COLO668 (cell line): ENCODE results near the gene PNPLA6.
A peak's percentile ranks its signal among the peaks of the same experiment; 100 is the strongest.
"Not testable (repeated sequence)": the region's sequence is repeated elsewhere in the genome, so short reads cannot be mapped to it uniquely, and the experiment has no call there.

ENCODE experiments used
- DNase-seq: peaks from one replicate; lab custom pipeline; 2025; ENCODE audit not compliant: unreplicated experiment; lab: John Stamatoyannopoulos, UW

Gene PNPLA6

DNA sequence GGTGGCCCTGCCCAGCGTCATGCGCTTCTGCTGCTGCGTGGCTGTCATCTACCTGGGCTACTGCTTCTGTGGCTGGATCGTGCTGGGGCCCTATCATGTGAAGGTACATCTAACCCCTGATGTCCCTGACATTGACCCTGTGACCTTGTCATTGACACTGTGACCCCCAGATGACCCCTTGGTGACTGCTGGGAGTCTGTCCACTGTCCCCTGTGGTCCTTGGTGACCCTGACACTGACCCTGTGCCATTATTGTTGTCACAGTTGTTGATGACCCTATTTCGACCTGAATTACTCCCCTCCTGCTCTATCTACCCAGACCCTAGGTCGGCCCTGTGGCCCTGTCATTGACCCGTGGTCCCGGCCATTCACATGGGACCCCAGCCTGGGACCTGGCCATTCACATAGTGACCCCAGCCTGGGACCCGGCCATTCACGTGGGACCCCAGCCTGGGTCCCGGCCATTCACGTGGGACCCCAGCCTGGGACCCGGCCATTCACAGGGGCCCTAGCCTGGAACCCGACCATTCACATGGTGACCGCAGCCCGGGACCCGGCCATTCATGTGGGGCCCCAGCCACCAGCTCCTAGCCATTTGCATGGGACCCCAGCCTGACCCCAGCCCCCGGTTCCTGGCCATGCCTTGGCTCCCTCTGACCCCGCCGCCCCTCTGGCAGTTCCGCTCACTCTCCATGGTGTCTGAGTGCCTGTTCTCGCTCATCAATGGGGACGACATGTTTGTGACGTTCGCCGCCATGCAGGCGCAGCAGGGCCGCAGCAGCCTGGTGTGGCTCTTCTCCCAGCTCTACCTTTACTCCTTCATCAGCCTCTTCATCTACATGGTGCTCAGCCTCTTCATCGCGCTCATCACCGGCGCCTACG is 5.7 kb upstream of the PNPLA6 start:
- no peak for DNase-seq

DNA sequence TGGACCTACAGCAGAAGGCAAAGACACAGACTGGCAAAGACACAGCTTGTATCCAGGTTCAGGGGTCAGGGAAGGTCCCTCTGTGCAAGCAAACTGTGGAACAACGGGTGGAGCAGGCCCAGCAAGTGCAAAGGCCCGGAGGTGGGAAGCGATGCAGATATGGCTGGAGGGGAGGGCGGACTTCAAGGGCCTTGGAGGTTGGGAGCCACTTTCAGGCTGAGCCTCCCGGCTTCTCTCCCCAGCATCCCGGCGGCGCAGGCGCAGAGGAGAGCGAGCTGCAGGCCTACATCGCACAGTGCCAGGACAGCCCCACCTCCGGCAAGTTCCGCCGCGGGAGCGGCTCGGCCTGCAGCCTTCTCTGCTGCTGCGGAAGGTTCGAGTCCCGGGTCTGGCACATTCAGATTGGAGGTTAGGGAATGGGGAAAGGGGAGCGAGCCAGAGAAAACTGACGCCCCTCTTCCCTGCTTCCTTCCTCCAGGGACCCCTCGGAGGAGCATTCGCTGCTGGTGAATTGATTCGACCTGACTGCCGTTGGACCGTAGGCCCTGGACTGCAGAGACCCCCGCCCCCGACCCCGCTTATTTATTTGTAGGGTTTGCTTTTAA is 2.1 kb upstream of the PNPLA6 start:
- no peak for DNase-seq

DNA sequence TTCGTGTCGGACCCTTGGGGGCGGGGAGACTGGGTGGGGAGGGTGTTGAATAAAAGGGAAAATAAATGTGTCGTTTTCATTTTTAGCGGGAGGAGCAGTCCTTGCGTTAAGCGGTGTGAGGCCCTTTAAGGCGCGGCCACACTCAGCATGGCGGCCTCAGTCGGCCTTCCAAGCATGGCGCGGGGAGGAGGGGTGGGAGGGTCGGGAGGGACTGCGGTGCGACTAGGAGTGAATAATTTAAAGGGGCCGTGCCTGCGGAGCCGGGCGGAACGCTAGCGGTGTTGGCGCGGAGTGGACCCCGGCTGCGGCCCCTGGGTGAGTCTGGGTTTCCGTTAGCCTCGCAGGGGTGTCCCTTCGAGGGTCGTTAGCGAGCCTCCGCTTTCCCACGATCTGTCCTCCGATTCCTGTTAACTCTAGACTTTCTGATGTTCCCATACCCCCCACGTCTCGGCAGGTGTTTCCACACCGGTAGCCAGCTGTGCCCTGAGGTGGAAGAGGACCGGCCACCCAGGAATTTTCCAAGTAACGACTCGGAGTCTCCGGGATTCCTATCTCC is 1.5 kb upstream of the PNPLA6 start:
- peak; percentile 88 for DNase-seq

DNA sequence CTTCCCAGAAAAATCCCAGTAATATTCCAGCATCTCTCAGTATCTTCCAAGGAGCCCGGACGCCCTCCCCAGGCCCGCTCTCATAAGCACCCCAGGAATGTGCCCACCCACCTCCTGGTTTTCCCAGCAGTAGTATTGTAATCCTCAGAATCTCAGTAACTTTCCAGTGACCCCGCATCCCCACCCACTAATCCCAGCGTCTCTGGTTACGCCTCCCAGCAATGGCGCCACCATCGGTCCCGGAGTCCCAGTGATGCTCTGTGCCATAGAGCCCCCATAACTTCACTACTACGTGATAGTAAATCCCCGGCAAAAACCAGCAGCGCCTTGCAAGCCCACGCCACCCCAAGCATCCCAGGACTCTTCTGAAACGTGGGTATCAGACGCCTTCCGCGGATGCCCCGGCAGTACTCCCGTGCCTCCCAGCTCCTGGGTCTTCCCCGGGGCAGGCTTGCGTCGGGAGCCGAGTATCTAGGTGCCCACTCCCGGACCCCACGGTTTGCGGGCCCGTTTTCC is 928 bp upstream of the PNPLA6 start:
- peak; percentile 43 for DNase-seq

DNA sequence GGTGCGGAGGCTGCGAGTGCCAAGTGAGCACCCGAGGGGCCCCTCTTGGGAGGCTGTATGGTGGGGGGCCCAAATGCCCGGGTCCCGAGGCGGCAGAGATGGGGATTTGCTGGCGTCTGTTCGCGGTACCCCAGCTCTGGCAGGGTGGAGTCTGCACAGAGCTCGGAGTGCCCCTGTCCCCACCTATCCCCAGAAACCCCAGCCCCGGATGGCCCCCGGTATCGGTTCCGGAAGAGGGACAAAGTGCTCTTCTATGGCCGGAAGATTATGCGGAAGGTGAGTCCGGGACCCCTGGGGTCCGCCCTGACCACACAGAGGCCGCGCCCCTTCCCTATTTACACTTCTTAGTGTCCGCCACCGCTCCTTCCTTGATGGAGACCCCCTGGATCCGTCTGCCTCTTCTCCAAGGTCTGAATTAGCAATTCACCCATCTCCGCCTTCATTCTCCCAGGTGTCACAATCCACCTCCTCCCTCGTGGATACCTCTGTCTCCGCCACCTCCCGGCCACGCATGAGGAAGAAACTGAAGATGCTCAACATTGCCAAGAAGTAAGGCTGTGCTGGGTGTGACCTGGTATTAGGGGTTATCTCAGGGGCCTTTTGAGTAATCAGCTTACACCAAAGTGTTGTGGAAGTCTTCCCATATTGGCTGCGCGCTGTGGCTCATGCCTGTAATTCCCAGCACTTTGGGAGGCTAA is 630 bp downstream of the PNPLA6 start:
- DNase-seq, result no peak

DNA sequence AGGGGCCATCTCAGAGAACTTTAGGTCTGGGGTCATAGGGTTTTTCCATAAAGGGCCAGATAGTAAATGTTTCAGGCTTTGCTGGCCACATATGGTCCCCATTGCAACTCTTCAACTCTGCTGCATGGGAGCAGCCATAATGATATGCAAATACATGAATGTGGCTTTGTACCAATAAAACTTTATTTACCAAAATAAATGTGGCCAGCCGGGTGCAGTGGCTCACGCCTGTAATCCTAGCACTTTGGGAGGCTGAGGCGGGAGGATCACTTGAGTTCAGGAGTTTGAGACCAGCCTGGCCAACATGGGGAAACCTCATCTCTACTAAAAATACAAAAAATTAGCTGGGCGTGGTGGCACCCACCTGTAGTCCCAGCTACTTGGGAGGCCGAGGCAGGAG is 3.5 kb downstream of the PNPLA6 start:
- DNase-seq, result not testable (repeated sequence)

DNA sequence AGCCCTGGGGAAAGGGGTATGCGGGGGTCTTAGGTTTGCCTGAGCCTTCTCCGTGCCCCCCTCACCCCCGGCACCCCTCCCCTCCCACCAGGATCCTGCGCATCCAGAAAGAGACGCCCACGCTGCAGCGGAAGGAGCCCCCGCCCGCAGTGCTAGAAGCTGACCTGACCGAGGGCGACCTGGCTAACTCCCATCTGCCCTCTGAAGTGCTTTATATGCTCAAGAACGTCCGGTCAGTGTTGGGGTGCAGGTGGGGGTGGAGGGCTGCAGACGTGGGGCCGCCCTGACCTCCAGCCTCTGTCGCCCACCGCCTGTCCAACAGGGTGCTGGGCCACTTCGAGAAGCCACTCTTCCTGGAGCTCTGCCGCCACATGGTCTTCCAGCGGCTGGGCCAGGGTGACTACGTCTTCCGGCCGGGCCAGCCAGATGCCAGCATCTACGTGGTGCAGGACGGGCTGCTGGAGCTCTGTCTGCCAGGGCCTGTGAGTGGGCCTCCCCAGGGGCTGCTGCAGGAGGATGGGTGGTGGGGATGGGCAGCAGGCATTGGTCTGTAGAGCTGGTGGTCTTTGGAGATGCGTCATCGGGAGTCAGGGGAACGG is 4.4 kb downstream of the PNPLA6 start:
- DNase-seq, result no peak

DNA sequence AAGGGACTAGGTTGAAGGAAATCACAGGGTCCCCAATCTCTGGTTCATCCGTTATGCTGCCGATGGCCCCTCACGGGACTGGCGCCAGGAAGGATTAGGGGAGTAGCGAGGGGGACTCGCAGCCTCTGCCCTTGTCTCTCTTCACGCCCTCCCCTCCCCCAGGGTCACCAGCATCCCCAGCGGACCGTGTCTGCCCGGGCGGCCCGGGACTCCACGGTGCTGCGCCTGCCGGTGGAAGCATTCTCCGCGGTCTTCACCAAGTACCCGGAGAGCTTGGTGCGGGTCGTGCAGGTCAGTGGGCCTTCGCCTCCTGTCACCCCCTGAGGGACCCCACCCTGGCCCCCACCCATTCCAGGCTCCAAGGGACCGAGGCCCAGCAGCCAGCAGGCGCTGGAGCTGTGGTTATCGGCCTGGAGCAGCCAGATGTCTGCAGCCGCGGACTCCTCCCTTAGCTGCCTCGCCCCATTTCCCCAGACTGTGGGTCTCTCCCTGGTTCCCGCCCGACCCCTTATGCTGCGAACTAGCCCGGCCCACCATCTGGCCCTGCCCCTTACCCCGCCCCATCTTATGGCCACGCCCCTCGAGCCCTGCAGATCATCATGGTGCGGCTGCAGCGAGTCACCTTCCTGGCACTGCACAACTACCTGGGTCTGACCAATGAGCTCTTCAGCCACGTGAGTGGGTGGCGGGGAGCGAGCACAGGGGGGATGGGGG is 5.4 kb downstream of the PNPLA6 start:
- DNase-seq, result no peak

DNA sequence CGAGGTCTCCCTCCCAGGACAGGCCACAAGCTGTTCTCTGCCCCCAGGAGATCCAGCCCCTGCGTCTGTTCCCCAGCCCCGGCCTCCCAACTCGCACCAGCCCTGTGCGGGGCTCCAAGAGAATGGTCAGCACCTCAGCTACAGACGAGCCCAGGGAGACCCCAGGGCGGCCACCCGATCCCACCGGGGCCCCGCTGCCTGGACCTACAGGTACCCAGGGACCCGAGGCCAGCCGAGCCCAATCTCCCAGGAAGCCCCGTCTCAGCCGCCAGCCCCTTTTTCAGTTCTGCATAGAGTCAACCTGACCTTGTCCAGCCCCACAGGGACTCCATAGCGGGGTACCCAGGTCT is 5.9 kb downstream of the PNPLA6 start:
- no peak for DNase-seq

DNA sequence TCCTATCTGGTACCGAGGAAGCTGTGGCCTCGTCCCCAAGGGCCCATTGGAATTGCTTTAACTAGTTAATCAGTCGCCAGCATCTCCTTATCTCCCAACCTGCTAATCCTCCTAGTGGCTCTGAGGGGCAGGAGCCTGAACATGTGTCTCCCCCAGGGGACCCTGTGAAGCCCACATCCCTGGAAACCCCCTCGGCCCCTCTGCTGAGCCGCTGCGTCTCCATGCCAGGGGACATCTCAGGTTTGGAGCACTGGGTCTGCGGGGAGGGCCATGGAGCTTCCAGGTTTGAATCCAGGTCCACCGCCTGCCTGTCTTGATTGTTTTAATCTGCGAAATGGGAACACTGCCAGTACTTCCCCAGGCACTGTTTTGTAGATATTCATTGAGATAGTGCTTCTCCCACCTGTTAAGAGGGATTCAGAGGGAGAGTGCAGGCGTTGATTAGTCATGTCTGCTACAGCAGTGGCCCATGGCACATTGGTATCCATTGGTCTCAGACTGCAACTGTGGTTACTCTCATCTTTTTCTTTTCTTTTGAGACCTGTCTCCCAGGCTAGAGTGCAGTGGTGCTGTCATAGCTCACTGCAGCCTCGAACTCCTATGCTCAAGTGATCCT is 6.4 kb downstream of the PNPLA6 start:
- no peak for DNase-seq

DNA sequence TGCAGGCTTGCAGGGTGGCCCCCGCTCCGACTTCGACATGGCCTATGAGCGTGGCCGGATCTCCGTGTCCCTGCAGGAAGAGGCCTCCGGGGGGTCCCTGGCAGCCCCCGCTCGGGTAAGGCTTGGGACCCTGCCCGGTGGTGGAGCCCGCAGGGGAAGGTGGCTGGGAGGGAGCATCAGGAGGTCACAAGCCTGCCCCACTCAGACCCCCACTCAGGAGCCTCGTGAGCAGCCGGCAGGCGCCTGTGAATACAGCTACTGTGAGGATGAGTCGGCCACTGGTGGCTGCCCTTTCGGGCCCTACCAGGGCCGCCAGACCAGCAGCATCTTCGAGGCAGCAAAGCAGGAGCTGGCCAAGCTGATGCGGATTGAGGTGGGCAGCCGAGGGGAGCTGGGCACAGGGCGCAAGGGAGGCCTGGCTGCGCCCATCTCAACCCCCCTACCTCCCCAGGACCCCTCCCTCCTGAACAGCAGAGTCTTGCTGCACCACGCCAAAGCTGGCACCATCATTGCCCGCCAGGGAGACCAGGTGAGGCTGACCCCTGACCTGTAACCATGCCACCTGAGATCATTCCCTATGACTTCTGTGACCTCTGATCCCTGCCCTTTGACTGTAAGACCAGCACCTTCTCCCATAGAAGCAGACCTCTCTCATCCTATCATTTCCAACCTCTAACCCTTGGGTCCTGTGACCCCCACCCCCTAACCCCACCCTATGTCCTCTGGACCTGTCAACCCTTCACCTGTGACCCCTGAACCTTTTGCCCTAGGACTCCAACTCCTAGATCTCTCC is 7.2 kb downstream of the PNPLA6 start:
- DNase-seq, result no peak

DNA sequence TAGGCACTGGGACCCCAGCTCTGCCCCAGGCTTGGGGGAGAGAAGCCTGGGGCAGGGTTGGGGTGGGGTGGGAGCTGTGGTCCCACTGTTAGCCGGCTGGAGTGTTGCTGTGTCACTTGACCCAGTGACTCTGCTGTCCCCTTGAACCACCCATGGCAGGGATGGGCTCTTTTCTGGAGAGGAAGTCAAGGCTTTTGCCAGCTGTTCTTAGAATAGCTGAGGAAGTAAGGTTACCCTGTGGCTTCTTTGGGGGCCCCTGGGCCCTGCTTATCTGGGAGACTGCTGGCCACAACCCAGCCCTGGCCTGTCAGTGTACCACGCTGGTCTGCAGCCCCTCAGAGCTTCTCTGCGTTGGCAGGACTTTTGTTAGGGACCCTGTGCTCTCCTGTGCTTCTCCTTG is 9.1 kb downstream of the PNPLA6 start:
- DNase-seq, result no peak

DNA sequence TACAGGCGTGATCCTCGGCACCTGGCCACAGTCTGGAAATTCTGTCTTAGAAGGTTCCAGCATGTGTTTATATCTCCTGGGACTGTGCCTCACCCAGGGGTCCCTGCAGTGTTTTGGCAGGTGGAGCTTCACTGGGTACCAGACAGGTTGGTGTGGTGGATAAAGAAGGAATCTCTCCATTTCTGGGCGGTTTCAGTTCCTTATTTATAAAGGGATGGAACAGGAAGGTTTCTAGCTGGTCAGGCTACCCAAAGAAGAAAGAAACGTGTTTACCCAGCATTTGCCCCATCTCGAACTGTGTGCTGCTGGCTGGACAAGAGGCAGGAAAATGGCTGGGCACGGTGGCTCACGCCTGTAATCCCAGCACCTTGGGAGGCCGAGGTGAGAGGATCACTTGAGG is 9.8 kb downstream of the PNPLA6 start:
- DNase-seq, result no peak

DNA sequence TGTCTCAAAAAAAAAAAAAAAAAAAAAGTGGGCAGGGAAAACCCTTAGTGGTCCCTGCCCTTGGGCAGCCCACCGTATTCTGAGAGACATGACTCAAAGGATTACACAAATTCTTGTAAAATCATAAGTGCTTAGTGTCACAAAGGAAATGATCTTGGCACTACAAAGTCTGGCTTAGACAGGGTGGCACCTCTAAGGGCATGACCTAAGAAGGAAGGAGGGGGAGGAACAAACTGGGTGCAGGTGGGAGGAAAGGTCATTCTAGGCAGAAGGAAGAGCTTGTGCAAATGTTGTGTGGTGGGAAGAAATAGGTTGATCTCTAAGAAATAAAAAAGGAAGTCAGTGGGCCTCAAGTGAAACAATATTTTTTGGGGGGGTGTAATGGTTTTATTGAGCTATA is 10.4 kb downstream of the PNPLA6 start:
- no peak for DNase-seq

DNA sequence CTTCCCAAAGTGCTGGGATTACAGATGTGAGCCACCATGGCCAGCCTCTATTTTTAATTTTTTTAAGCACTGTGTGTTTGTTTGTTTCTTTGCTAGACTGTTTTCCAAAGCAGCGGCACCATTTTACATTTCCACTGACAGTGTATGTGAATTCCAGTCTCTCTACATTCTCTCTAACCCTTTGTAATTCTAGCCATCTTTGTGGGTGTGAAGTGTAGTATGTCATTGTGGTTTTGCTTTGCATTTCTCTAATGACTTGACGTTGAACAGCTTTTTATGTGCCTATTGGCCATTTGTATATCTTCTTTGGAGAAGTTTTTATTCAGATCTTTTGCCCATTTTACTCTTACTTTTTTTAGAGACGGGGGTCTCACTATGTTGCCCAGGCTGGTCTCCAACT is 11.6 kb downstream of the PNPLA6 start:
- no peak for DNase-seq

DNA sequence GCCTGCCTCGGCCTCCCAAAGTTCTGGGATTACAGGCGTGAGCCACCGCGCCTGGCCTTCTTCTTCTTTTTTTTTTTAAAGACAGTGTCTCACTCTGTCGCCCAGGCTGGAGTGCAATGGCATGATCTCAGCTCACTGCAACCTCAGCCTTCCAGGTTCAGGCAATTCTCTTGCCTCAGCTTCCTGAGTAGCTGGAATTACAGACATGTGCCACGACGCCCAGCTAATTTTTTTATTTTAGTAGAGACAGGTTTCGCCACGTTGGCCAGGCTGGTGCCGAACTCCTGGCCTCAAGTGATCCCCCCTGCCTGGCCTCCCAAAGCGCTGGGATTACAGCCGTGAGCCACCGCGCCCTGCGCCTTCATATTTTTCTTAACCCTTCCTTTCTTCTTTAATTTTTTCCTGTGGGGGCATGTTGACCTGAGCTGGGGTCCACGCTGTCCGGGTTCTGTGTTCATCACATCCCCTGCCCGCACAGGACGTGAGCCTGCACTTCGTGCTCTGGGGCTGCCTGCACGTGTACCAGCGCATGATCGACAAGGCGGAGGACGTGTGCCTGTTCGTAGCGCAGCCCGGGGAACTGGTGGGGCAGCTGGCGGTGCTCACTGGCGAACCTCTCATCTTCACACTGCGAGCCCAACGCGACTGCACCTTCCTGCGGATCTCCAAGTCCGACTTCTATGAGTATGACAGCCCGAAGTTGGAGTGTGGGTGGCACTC is 14.1 kb downstream of the PNPLA6 start:
- no peak for DNase-seq

DNA sequence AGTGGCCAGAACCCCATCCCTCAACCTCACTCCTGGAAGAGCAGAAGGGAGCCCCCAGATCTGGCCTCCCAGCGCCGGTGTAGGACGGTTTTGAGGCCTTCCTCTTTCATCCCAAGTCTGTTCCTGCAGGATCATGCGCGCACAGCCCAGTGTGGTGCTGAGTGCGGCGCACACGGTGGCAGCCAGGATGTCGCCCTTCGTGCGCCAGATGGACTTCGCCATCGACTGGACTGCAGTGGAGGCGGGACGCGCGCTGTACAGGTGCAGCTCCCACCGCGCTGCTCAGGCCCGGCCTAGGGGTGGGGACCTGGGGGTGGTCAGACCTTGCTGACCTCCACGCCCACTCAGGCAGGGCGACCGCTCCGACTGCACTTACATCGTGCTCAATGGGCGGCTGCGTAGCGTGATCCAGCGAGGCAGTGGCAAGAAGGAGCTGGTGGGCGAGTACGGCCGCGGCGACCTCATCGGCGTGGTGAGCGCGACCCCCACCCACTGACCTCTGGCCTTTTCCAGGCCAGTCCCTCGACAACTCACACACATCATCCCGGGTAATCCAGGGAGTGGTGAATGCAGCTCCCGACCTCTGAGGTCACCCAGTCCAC is 14.8 kb downstream of the PNPLA6 start:
- DNase-seq, result no peak

DNA sequence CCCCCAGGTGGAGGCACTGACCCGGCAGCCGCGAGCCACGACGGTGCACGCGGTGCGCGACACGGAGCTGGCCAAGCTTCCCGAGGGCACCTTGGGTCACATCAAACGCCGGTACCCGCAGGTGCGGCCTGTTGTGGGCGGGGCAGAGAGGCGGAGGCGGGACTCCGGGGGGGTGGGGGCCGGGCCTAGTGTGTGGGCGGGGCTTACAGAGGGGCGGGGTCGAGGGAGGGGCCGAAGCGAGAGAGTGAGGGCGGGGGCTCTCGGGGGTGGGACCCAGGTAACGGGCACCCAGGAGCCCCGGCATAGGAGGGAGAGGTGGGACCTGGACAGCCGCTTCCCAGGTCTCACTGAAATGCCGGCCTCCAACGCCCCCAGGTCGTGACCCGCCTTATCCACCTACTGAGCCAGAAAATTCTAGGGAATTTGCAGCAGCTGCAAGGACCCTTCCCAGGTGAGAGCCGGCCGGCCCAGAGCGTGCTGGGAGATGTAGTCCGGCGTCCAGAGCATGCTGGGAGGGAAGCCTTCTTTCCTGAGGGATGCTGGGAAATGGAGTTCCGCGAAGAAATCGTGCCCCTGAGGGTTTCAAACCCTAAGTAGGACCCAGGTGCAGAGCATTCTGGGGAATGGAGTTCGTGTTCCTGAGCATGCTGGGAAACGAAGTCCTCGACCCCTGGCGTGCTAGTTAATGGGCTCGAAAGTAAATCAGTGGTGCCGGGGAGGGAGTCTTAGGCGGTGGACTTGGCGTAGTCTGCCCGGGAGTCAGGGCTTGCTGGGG is 15.7 kb downstream of the PNPLA6 start:
- DNase-seq, result peak; percentile 26
